H1 (cell line): ENCODE results near the gene MDH1B. TPM values are rescaled to one million over a fixed set of nuclear protein-coding genes. Genes with fewer than 3 reads are reported as not detected.

ENCODE experiments used
- CTCF ChIA-PET: fragments of 300-600 bp; sonication (Branson Sonifier 250); formaldehyde crosslinking; loops from one replicate; lab custom pipeline; 2021; ENCODE audit not compliant: partially characterized antibody; lab: Charles Lee
- POLR2A ChIA-PET: fragments of 300-600 bp; sonication (Branson Sonifier 250); formaldehyde crosslinking; loops from one replicate; lab custom pipeline; 2021; ENCODE audit warnings: inconsistent platforms; ENCODE audit not compliant: partially characterized antibody; lab: Charles Lee
- DNase-seq, 2 experiments: peaks; one replicate each; pipeline versions ENCODE4 v3.0.0 to v3.0.0-alpha.2; 2010 to 2022; ENCODE audit warnings: low spot score in 2 of 2, low read depth in 1 of 2, mixed read lengths in 1 of 2
- FAIRE-seq: peaks from 2 replicates; lab custom pipeline; 2011; peaks lifted over from hg19 to GRCh38; lab: Jason Lieb, UNC
- H2AFZ ChIP-seq: 2 replicates; pipeline ENCODE4 v1.8.1; 2012; ENCODE audit warnings: low read length, inconsistent platforms
- H2AK5ac ChIP-seq: 2 replicates; pipeline ENCODE4 v1.6.1; 2013; ENCODE audit warnings: low read depth, low read length
- H2BK120ac ChIP-seq: replicated peaks from 2 replicates; pipeline ENCODE3; 2013; ENCODE audit warnings: low read depth, low read length, inconsistent platforms
- H2BK12ac ChIP-seq: 2 replicates; pipeline ENCODE4 v1.6.1; 2013; ENCODE audit warnings: low read depth, low read length
- H2BK15ac ChIP-seq: 2 replicates; pipeline ENCODE4 v1.6.1; 2013; ENCODE audit warnings: low read length
- H2BK20ac ChIP-seq: 2 replicates; pipeline ENCODE4 v1.6.1; 2013; ENCODE audit warnings: low read length
- H2BK5ac ChIP-seq: 2 replicates; pipeline ENCODE4 v1.6.1; 2013; ENCODE audit warnings: low read depth, low read length
- H3K14ac ChIP-seq: 2 replicates; pipeline ENCODE4 v1.6.1; 2013; ENCODE audit warnings: inconsistent platforms; ENCODE audit not compliant: insufficient read length
- H3K18ac ChIP-seq: 2 replicates; pipeline ENCODE4 v1.6.1; 2013; ENCODE audit warnings: low read length; ENCODE audit errors: extremely low read depth
- H3K23ac ChIP-seq: 2 replicates; pipeline ENCODE4 v1.6.1; 2013; ENCODE audit warnings: inconsistent platforms; ENCODE audit not compliant: insufficient read length
- H3K23me2 ChIP-seq: 2 replicates; pipeline ENCODE4 v1.6.1; 2013; ENCODE audit warnings: low read depth, low read length
- H3K27ac ChIP-seq: 2 replicates; pipeline ENCODE4 v1.6.1; 2011; ENCODE audit warnings: low read depth, low read length, inconsistent platforms
- H3K27me3 ChIP-seq, 4 experiments: replicated peaks in 1 of 4; 1 replicate in 1 of 4; 2 replicates in 3 of 4; pipeline versions ENCODE4 v1.6.1 to v1.8.1; 2011 to 2013; ENCODE audit warnings: low read length in 3 of 4, mild to moderate bottlenecking in 3 of 4, inconsistent platforms in 2 of 4, mixed read lengths in 2 of 4, moderate library complexity in 1 of 4; ENCODE audit not compliant: control insufficient read depth in 3 of 4, insufficient read depth in 3 of 4; ENCODE audit errors: extremely low read depth in 1 of 4
- H3K36me3 ChIP-seq, 4 experiments: 2 replicates each; pipeline versions ENCODE4 v1.6.1 to v1.8.1; 2011 to 2013; ENCODE audit warnings: mild to moderate bottlenecking in 4 of 4, low read length in 3 of 4, moderate library complexity in 2 of 4, control low read depth in 1 of 4, inconsistent platforms in 1 of 4; ENCODE audit not compliant: insufficient read depth in 4 of 4, control insufficient read depth in 2 of 4
- H3K4ac ChIP-seq: replicated peaks from 2 replicates; pipeline ENCODE3; 2013; ENCODE audit warnings: low read length, low read depth, mixed read lengths, inconsistent platforms; ENCODE audit not compliant: insufficient read length
- H3K4me1 ChIP-seq, 4 experiments: replicated peaks in 1 of 4; 1 replicate in 1 of 4; 2 replicates in 3 of 4; pipeline versions ENCODE4 v1.6.1 to v1.8.1; 2011 to 2013; ENCODE audit warnings: low read length in 3 of 4, inconsistent platforms in 2 of 4, mixed read lengths in 1 of 4; ENCODE audit not compliant: insufficient read depth in 4 of 4, control insufficient read depth in 3 of 4
- H3K4me2 ChIP-seq, 2 experiments: 2 replicates each; pipeline versions ENCODE4 v1.6.1 to v1.8.1; 2011 to 2013; ENCODE audit warnings: low read depth in 2 of 2, low read length in 2 of 2, control low read depth in 1 of 2, inconsistent platforms in 1 of 2, mild to moderate bottlenecking in 1 of 2; ENCODE audit not compliant: insufficient read depth in 1 of 2
- H3K4me3 ChIP-seq, 4 experiments: fragments of 200-600, 300-600 bp in 1 of 4; sonication (generic), shearing (Covaris generic), sonication (Bioruptor Twin) in 1 of 4; 2 replicates each; pipeline versions ENCODE4 v1.5.1 to v1.8.1; 2011 to 2016; ENCODE audit warnings: low read length in 4 of 4, low read depth in 3 of 4, control low read depth in 2 of 4, inconsistent platforms in 2 of 4, mild to moderate bottlenecking in 2 of 4, mixed read lengths in 1 of 4, moderate library complexity in 1 of 4; ENCODE audit not compliant: insufficient read depth in 2 of 4; ENCODE audit errors: extremely low read depth in 1 of 4
- H3K56ac ChIP-seq: replicated peaks from 2 replicates; pipeline ENCODE3; 2013; ENCODE audit warnings: low read depth, mild to moderate bottlenecking, mixed read lengths, low read length, inconsistent platforms; ENCODE audit not compliant: insufficient read length
- H3K79me1 ChIP-seq: 2 replicates; pipeline ENCODE4 v1.6.1; 2013; ENCODE audit warnings: low read depth, low read length, control low read depth
- H3K79me2 ChIP-seq, 2 experiments: 2 replicates each; pipeline versions ENCODE4 v1.6.1 to v1.8.1; 2012 to 2013; ENCODE audit warnings: low read length in 2 of 2, mild to moderate bottlenecking in 2 of 2, inconsistent platforms in 1 of 2; ENCODE audit not compliant: insufficient read depth in 2 of 2, control insufficient read depth in 1 of 2
- H3K9ac ChIP-seq, 4 experiments: replicated peaks in 1 of 4; 1 replicate in 1 of 4; 2 replicates in 3 of 4; pipeline versions ENCODE4 v1.6.1 to v1.8.1; 2011 to 2013; ENCODE audit warnings: low read depth in 3 of 4, low read length in 3 of 4, control low read depth in 2 of 4, mild to moderate bottlenecking in 2 of 4, moderate library complexity in 2 of 4, inconsistent platforms in 1 of 4; ENCODE audit errors: extremely low read depth in 1 of 4
- H3K9me3 ChIP-seq, 2 experiments: 2 replicates each; pipeline versions ENCODE4 v1.6.1 to v1.8.1; 2012 to 2013; ENCODE audit warnings: mild to moderate bottlenecking in 2 of 2, moderate library complexity in 2 of 2, control low read depth in 1 of 2, inconsistent platforms in 1 of 2, low read depth in 1 of 2, low read length in 1 of 2, mixed read lengths in 1 of 2; ENCODE audit not compliant: insufficient read depth in 2 of 2
- H4K20me1 ChIP-seq, 2 experiments: replicated peaks in 1 of 2; 2 replicates each; pipeline versions ENCODE3 to v1.8.1; 2011 to 2013; ENCODE audit warnings: inconsistent platforms in 2 of 2, low read length in 2 of 2, mild to moderate bottlenecking in 1 of 2; ENCODE audit not compliant: insufficient read depth in 2 of 2, control insufficient read depth in 1 of 2
- H4K5ac ChIP-seq: 2 replicates; pipeline ENCODE4 v1.6.1; 2013; ENCODE audit warnings: low read length, low read depth, mixed read lengths, inconsistent platforms; ENCODE audit not compliant: insufficient read length
- H4K8ac ChIP-seq: 2 replicates; pipeline ENCODE4 v1.8.0; 2013; ENCODE audit warnings: mild to moderate bottlenecking, moderate library complexity, low read length, inconsistent platforms; ENCODE audit not compliant: insufficient read depth; ENCODE audit errors: extremely low read depth
- H4K91ac ChIP-seq: replicated peaks from 2 replicates; pipeline ENCODE3; 2013; ENCODE audit warnings: low read length, mixed read lengths, inconsistent platforms; ENCODE audit not compliant: insufficient read length
- CBX5 ChIP-seq: fragments of 300-800, 300-1000 bp; sonication (generic); IDR thresholded peaks from 2 replicates; pipeline ENCODE4 v1.7.1; 2016; ENCODE audit warnings: antibody characterized with exemption, low read length, low read depth
- CTBP2 ChIP-seq: IDR thresholded peaks from 2 replicates; pipeline ENCODE4 v1.7.0; 2011; ENCODE audit warnings: borderline replicate concordance, mild to moderate bottlenecking, moderate library complexity, mixed read lengths, low read length; ENCODE audit not compliant: insufficient read depth, insufficient read length
- GABPA ChIP-seq: IDR thresholded peaks from 2 replicates; pipeline ENCODE4 v1.6.1; 2011; ENCODE audit warnings: mild to moderate bottlenecking, low read length, moderate library complexity, borderline replicate concordance; ENCODE audit not compliant: insufficient read depth
- HDAC2 ChIP-seq, 2 experiments: fragments of 300-600 bp in 1 of 2; sonication (generic) in 1 of 2; IDR thresholded peaks; 2 replicates each; pipeline ENCODE4 v1.6.1; 2011 to 2012; ENCODE audit warnings: low read depth in 2 of 2, low read length in 2 of 2, mild to moderate bottlenecking in 2 of 2, moderate library complexity in 2 of 2, borderline replicate concordance in 1 of 2, inconsistent platforms in 1 of 2
- ZNF274 ChIP-seq: IDR thresholded peaks from 2 replicates; pipeline ENCODE4 v1.7.0; 2012; ENCODE audit warnings: low read length, borderline replicate concordance; ENCODE audit errors: extremely low read depth
- WGBS, 2 experiments: shearing (Covaris generic) in 1 of 2; methylation state at CpG; one replicate each; pipeline versions ENCODE4 v1.1.6 to v1.1.7; 2013 to 2015; ENCODE audit warnings: low lambda C conversion rate in 2 of 2, mixed read lengths in 2 of 2, inconsistent platforms in 1 of 2, low coverage in 1 of 2, missing lambda C conversion rate in 1 of 2; ENCODE audit not compliant: insufficient replicate concordance in 2 of 2, insufficient coverage in 1 of 2, insufficient read length in 1 of 2; ENCODE audit errors: extremely low coverage in 1 of 2, missing lambda C conversion rate in 1 of 2; 5-methylcytosine and 5-hydroxymethylcytosine counted together
- long read RNA-seq, 2 experiments: library from RNA in 1 of 2; library from capped mRNA in 1 of 2; stranded (forward); transcript quantifications; one replicate each; pipeline ENCODE4 v2.0.0, GENCODE V29; 2021; ENCODE audit warnings: inconsistent platforms in 1 of 2
- polyA minus RNA-seq, 3 experiments: library from RNA; depleted of rRNA, polyadenylated mRNA; stranded (reverse); fragments of >200 nt; gene quantifications; 1 replicate in 2 of 3; 2 replicates in 1 of 3; pipeline ENCODE4 v1.2.3, GENCODE V29; 2011
- polyA plus RNA-seq, 7 experiments: library from polyadenylated mRNA; depleted of rRNA in 3 of 7; stranded (reverse) in 5 of 7; unstranded in 2 of 7; fragments of >200 nt in 5 of 7; fragments of 200-250 nt in 2 of 7; gene quantifications; 1 replicate in 5 of 7; 2 replicates in 1 of 7; 4 replicates in 1 of 7; pipeline versions ENCODE4 v1.2.1 to v1.2.3, GENCODE V29; 2011 to 2013; ENCODE audit warnings: missing spikeins in 2 of 7, mixed read lengths in 2 of 7
- total RNA-seq: library from RNA; stranded (reverse); fragmentation: NEBNext Ultra II Directional; extraction: Animal tissue kit (Norgen Biotek cat#: 25700); gene quantifications from 2 replicates; pipeline ENCODE4 v1.2.1, GENCODE V29; 2021

MDH1B gene
- total RNA-seq (2.1 and 2.7 TPM in 2 replicates), polyA plus RNA-seq (2011; rRNA removed) (0.89 and 1.5 TPM in 2 replicates), polyA minus RNA-seq (2011; rRNA and poly(A)+ RNA removed) (1.7 and 2.2 TPM in 2 replicates)
- polyA plus RNA-seq (2011; cell fraction: cytosol; rRNA removed): 2.6 TPM
- 1.00 TPM for polyA plus RNA-seq (2011; cell fraction: nucleus; rRNA removed)
- polyA plus RNA-seq (2012, experiment 1 of 2): 2.0 to 5.6 TPM (median 2.6 TPM) in 4 replicates
- 0.43 TPM for polyA plus RNA-seq (2012, experiment 2 of 2)
- polyA plus RNA-seq (2013, experiment 1 of 2): 1.2 TPM
- 0.90 TPM for polyA plus RNA-seq (2013, experiment 2 of 2)
- polyA minus RNA-seq (2011; cell fraction: cytosol; rRNA and poly(A)+ RNA removed): 1.2 TPM
- polyA minus RNA-seq (2011; cell fraction: nucleus; rRNA and poly(A)+ RNA removed): 1.5 TPM
- long read RNA-seq, experiment 1, partial matches to known transcripts: 8 of 9 reads
- long read RNA-seq, experiment 1, other reads (novel, unspliced or antisense): 1 of 9 reads
- long read RNA-seq, experiment 2, partial matches to known transcripts: 4 of 7 reads
- long read RNA-seq, experiment 2, other reads (novel, unspliced or antisense): 2 of 7 reads

- Histone ChIP-seq H2BK15ac (peak within 1 kb of the TSS; percentile 92; the same call in 1 of the 2 replicates), H3K23me2 (peaks cover 6% of the 10 kb centered on the region), H3K9me3 (no peaks in the 10 kb centered on the region), H3K4me2 (peak within 1 kb of the TSS; percentile 72 to 91), H3K4me1 (no peaks in the 10 kb centered on the region), H3K27me3 (no peaks in the 10 kb centered on the region), H2AK5ac (no peak within 1 kb of the TSS), H3K27ac (peak within 1 kb of the TSS; percentile 82), H3K4ac (peak within 1 kb of the TSS; percentile 71), H3K18ac (peak within 1 kb of the TSS; percentile 99), H4K5ac (peak within 1 kb of the TSS; percentile 92), H2AFZ (peak within 1 kb of the TSS; percentile 100), H3K79me1 (peaks cover 4% of the 10 kb centered on the region; the same call in 1 of the 2 replicates), H2BK20ac (no peak within 1 kb of the TSS), H3K14ac (peak within 1 kb of the TSS; percentile 74), H3K56ac (peak within 1 kb of the TSS; percentile 70), H3K23ac (no peak within 1 kb of the TSS), H2BK5ac (peak within 1 kb of the TSS; percentile 91), H3K9ac (peak within 1 kb of the TSS; percentile 80 to 98 (median 92)), H3K36me3 (peaks cover 3 to 20% (median 4%) of the 10 kb centered on the region in 4 experiments; a peak in 4 of 8 replicates), H2BK120ac (no peak within 1 kb of the TSS), H4K8ac (peak within 1 kb of the TSS; percentile 99), H4K20me1 (peaks cover 0 to 1% of the 10 kb centered on the region in 2 experiments), H3K79me2 (peaks cover 0 to 28% of the 10 kb centered on the region in 2 experiments; a peak in 3 of 4 replicates), H2BK12ac (peak within 1 kb of the TSS; percentile 91; the same call in 1 of the 2 replicates), H4K91ac (peak within 1 kb of the TSS; percentile 87), H3K4me3 (peak within 1 kb of the TSS; percentile 85 to 98 (median 92))
- WGBS, 2 experiments: 1% methylated on average over 46 of the region's 46 CpGs; no CpG with 5 or more reads in 1 of the 2 experiments
- peak; percentile 76 for FAIRE-seq
- ChIA-PET CTCF (interaction anchor here (0.6 to 2.8 kb wide), 2 partner anchors 16 to 339 kb away, joined by 3 to 18 read pairs; no protein-coding TSS in a partner anchor), POLR2A (interaction anchor here (0.7 to 1.7 kb wide), 10 partner anchors 9 to 112 kb away, joined by 3 to 5 read pairs (median 3); no protein-coding TSS in a partner anchor)
- peak; percentile 57 to 87 for DNase-seq
- TF ChIP-seq ZNF274 (no peak), HDAC2 (IDR thresholded peaks at IDR 0.05; ENCODE audit: borderline replicate concordance in 1 of 2, low read depth in 2 of 2, low read length in 2 of 2) (peak in 1 of 2 experiments; percentile 66; a peak in 1 of 4 replicates), GABPA (no peak), CTBP2 (no peak), CBX5 (no peak)
Observed at GRCh38 chr2:206765242-206766056, at the start of gene MDH1B, which contains the start of gene FASTKD2. MDH1B (minus strand) TSS chr2:206765328; CDS start chr2:206765271, 57 bp downstream. FASTKD2 (plus strand) TSS chr2:206765606; CDS start chr2:206766694, 1,088 bp downstream.
